Right cardiac atrium (tissue), 5 donors: Measurements from ENCODE around the gene ABR. TPM values are rescaled to one million over a fixed set of nuclear protein-coding genes. Genes with fewer than 3 reads are reported as not detected.
A peak's percentile ranks its signal among the peaks of the same experiment; 100 is the strongest.
"Not testable (repeated sequence)": the region's sequence is repeated elsewhere in the genome, so short reads cannot be mapped to it uniquely, and the experiment has no call there.

Experiments
- ATAC-seq, 2 donors: fragments of 200-7000 bp; cut with Tn5 transposase; one replicate each; pipeline versions ENCODE4 v1.8.0 to v1.9.1; 2020; ENCODE audit warnings: moderate library complexity in 2 of 2, mild to moderate bottlenecking in 1 of 2
- DNase-seq, 3 donors: peaks; one replicate each; pipeline ENCODE4 v3.0.0-alpha.2; 2020
- H3K27ac ChIP-seq: one replicate; pipeline ENCODE4 v1.5.1; 2013; ENCODE audit warnings: mild to moderate bottlenecking, low read length, control low read depth, moderate library complexity
- H3K27me3 ChIP-seq: one replicate; pipeline ENCODE4 v1.6.1; 2013; ENCODE audit not compliant: control insufficient read depth, insufficient read depth
- H3K4me1 ChIP-seq: one replicate; pipeline ENCODE4 v1.6.1; 2013; ENCODE audit warnings: low read length; ENCODE audit not compliant: control insufficient read depth, insufficient read depth
- H3K4me3 ChIP-seq: one replicate; pipeline ENCODE4 v1.5.1; 2013; ENCODE audit warnings: low read length, control low read depth
- H3K9me3 ChIP-seq: one replicate; pipeline ENCODE4 v1.6.1; 2013; ENCODE audit warnings: low read length; ENCODE audit not compliant: control insufficient read depth
- WGBS: extraction: QIAGEN DNeasy Blood & Tissue Kit; methylation state at CpG from one replicate; pipeline ENCODE4 v1.1.7; 2013; 5-methylcytosine and 5-hydroxymethylcytosine counted together
- intact Hi-C, 4 donors: fragments of 100-400 bp; cut with DNase I; formaldehyde crosslinking; loops; one replicate each; pipeline versions ENCODE4 v1.11.0 to v1.14.0; 2022 to 2023
- polyA plus RNA-seq: library from polyadenylated mRNA; stranded (reverse); fragments of 200-250 nt; gene quantifications from one replicate; pipeline ENCODE4 v1.2.3, GENCODE V29; 2013
- total RNA-seq, 4 donors: library from RNA; stranded (reverse); fragmentation: NEBNext Ultra II Directional; extraction: Animal tissue kit (Norgen Biotek cat#: 25700); gene quantifications; one replicate each; pipeline ENCODE4 v1.2.1, GENCODE V29; 2021
- donor health status: healthy with polysubstance abuse.
- donor health status: DM: no; HTN: yes; CAD: no.
- donor health status: DM: no; HTN: no; CAD: no.
- donor health status: DM: no; HTN: yes; CAD: no; lungs with severe emphysema.
- donor health status: DM: yes; HTN: yes; CAD: no.

Gene ABR
- total and polyA plus RNA-seq, 5 donors, result 77.4 to 164 (median 145) TPM

- peak in 1 of 3 donors; percentile 2 for DNase-seq
- Histone ChIP-seq H3K9me3 (no peaks in the 10 kb centered on the region), H3K27ac (no peak overlapping the region), H3K27me3 (no peaks in the 10 kb centered on the region), H3K4me1 (no peaks in the 10 kb centered on the region), H3K4me3 (no peak overlapping the region)
- intact Hi-C loops, result loop anchor here in 3 of 4 donors (2.0 to 5.0 kb wide), 3 partner anchors 100 to 186 kb away; no protein-coding TSS in a partner anchor
- ATAC-seq, result no peak
- WGBS, result 36% methylated on average over 10 of the region's 10 CpGs
Observed at GRCh38 chr17:981292-981658, 198.5 kb downstream of the ABR start.

- DNase-seq (peak; percentile 68 to 87 (median 84)), ATAC-seq (peak; percentile 71 to 73)
- H3K4me3 ChIP-seq, result no peak overlapping the region
- no peaks in the 10 kb centered on the region for H3K4me1 ChIP-seq
- H3K9me3 ChIP-seq, result no peaks in the 10 kb centered on the region
- no peaks in the 10 kb centered on the region for H3K27me3 ChIP-seq
- intact Hi-C loops, result loop anchor here in 3 of 4 donors (1.0 to 5.0 kb wide), 4 partner anchors 100 to 186 kb away; no protein-coding TSS in a partner anchor
- peak overlapping the region; percentile 31 for H3K27ac ChIP-seq
- 30% methylated on average over 43 of the region's 43 CpGs for WGBS
Observed at GRCh38 chr17:980406-981291, 199.1 kb downstream of the ABR start.

GRCh38 chr17:979539-980405 lies 200.0 kb downstream of the ABR start, which contains the start of gene NXN:
Gene NXN, minus strand, starts transcription at chr17:979776.
- Histone ChIP-seq H3K4me3 (peak within 1 kb of the TSS; percentile 93), H3K9me3 (no peaks in the 10 kb centered on the region), H3K27ac (peak within 1 kb of the TSS; percentile 31), H3K27me3 (no peaks in the 10 kb centered on the region), H3K4me1 (no peaks in the 10 kb centered on the region)
- intact Hi-C loops, result loop anchor here (1.0 to 5.0 kb wide), 6 partner anchors 97 to 185 kb away; no protein-coding TSS in a partner anchor
- ATAC-seq, result peak; percentile 92 to 95
- peak; percentile 86 to 96 (median 95) for DNase-seq
- 1% methylated on average over 94 of the region's 94 CpGs for WGBS

GRCh38 chr17:979212-979538 lies 200.6 kb downstream of the ABR start:
- no peaks in the 10 kb centered on the region for H3K27me3 ChIP-seq
- H3K9me3 ChIP-seq, result no peaks in the 10 kb centered on the region
- WGBS, result 1% methylated on average over 41 of the region's 42 CpGs
- ATAC-seq, result peak; percentile 50 to 64
- intact Hi-C loops, result loop anchor here in 2 of 4 donors (5.0 kb wide), 3 partner anchors 97 to 182 kb away; no protein-coding TSS in a partner anchor
- peak overlapping the region; percentile 93 for H3K4me3 ChIP-seq
- H3K27ac ChIP-seq, result peak overlapping the region; percentile 13
- peak in 1 of 3 donors; percentile 45 for DNase-seq
- no peaks in the 10 kb centered on the region for H3K4me1 ChIP-seq

- DNase-seq (peak; percentile 42 to 77 (median 70)), ATAC-seq (peak; percentile 7 to 45)
- Histone ChIP-seq H3K27me3 (no peaks in the 10 kb centered on the region), H3K9me3 (no peaks in the 10 kb centered on the region), H3K27ac (no peak overlapping the region), H3K4me1 (no peaks in the 10 kb centered on the region), H3K4me3 (peak overlapping the region; percentile 93)
- intact Hi-C loops, result loop anchor here in 2 of 4 donors (5.0 kb wide), 3 partner anchors 96 to 181 kb away; no protein-coding TSS in a partner anchor
- 1% methylated on average over 72 of the region's 72 CpGs for WGBS
Observed at GRCh38 chr17:978103-979093, 201.4 kb downstream of the ABR start.

GRCh38 chr17:977166-977565 lies 202.6 kb downstream of the ABR start:
- H3K9me3 ChIP-seq, result no peaks in the 10 kb centered on the region
- DNase-seq, result peak in 1 of 3 donors; percentile 3
- no peak overlapping the region for H3K4me3 ChIP-seq
- ATAC-seq, result no peak
- no peaks in the 10 kb centered on the region for H3K4me1 ChIP-seq
- intact Hi-C loops, result loop anchor here in 2 of 4 donors (5.0 kb wide), 3 partner anchors 95 to 180 kb away; no protein-coding TSS in a partner anchor
- H3K27ac ChIP-seq, result no peak overlapping the region
- no peaks in the 10 kb centered on the region for H3K27me3 ChIP-seq
- 82% methylated on average over 6 of the region's 6 CpGs for WGBS

- peak in 1 of 3 donors; percentile 2 for DNase-seq
- no peak overlapping the region for H3K27ac ChIP-seq
- intact Hi-C loops, result loop anchor here in 2 of 4 donors (5.0 kb wide), 3 partner anchors 94 to 179 kb away; no protein-coding TSS in a partner anchor
- H3K9me3 ChIP-seq, result no peaks in the 10 kb centered on the region
- no peaks in the 10 kb centered on the region for H3K27me3 ChIP-seq
- ATAC-seq, result no peak
- H3K4me1 ChIP-seq, result no peaks in the 10 kb centered on the region
- no peak overlapping the region for H3K4me3 ChIP-seq
- WGBS, result 72% methylated on average over 6 of the region's 6 CpGs
Observed at GRCh38 chr17:976312-976711, 203.5 kb downstream of the ABR start.

GRCh38 chr17:975371-975915 lies 204.3 kb downstream of the ABR start:
- H3K4me1 ChIP-seq, result no peaks in the 10 kb centered on the region
- no peaks in the 10 kb centered on the region for H3K9me3 ChIP-seq
- no peak overlapping the region for H3K4me3 ChIP-seq
- peak in 1 of 3 donors; percentile 60 for DNase-seq
- WGBS, result 45% methylated on average over 5 of the region's 5 CpGs
- H3K27me3 ChIP-seq, result no peaks in the 10 kb centered on the region
- intact Hi-C loops, result loop anchor here in 2 of 4 donors (5.0 kb wide), 3 partner anchors 93 to 178 kb away; no protein-coding TSS in a partner anchor
- no peak for ATAC-seq
- no peak overlapping the region for H3K27ac ChIP-seq

GRCh38 chr17:974778-975177 lies 205.0 kb downstream of the ABR start:
- ATAC-seq, H3K9me3 ChIP-seq, H3K27ac ChIP-seq, H3K4me3 ChIP-seq, H3K27me3 ChIP-seq, H3K4me1 ChIP-seq: not testable (repeated sequence)
- intact Hi-C loops, result loop anchor here in 2 of 4 donors (5.0 kb wide), 3 partner anchors 92 to 177 kb away; no protein-coding TSS in a partner anchor
- DNase-seq, result peak in 1 of 3 donors; percentile 36
- 80% methylated on average over 2 of the region's 2 CpGs for WGBS
